Cardiac atrium fibroblast (primary cell): ENCODE data around the gene EVI2A. TPM values are rescaled to one million over a fixed set of nuclear protein-coding genes. Genes with fewer than 3 reads are reported as not detected.

ENCODE experiments used
- total RNA-seq: library from RNA; depleted of rRNA; stranded (reverse); fragments of >200 nt; gene quantifications from 2 replicates; pipeline ENCODE4 v1.2.3, GENCODE V29; 2015

Gene EVI2A
- 0.32 and 0.90 TPM in 2 replicates for total RNA-seq

GRCh38 chr17:31321481-31321880 is at the start of gene EVI2A:
Gene EVI2A (minus strand): TSS chr17:31321622. CDS start chr17:31319013, 2,609 bp downstream.

GRCh38 chr17:31313982-31314781 is 7.2 kb downstream of the EVI2A start, which contains the start of gene EVI2B:
Gene EVI2B (minus strand): TSS chr17:31314054. CDS start chr17:31305609, 8,445 bp downstream.

GRCh38 chr17:31297090-31297489 is 24.3 kb downstream of the EVI2A start, which contains the start of gene OMG:
Gene OMG (minus strand): TSS chr17:31297239. CDS start chr17:31296331, 908 bp downstream.

Other genes starting within 250 kb of the EVI2A start
- gene NF1, start 226.6 kb downstream of the EVI2A start, total RNA-seq = 19.3 and 25.9 TPM in 2 replicates
- 0.36 TPM in 1 of 2 replicates, not detected in the other for gene OMG, start 24.4 kb downstream of the EVI2A start, total RNA-seq
- gene EVI2B, start 7.6 kb downstream of the EVI2A start, total RNA-seq = 0.18 TPM in 1 of 2 replicates, not detected in the other
- under 0.01 TPM in 1 of 2 replicates, not detected in the other for gene RAB11FIP4, start 70.1 kb upstream of the EVI2A start, total RNA-seq